GM18517 (cell line): Measurements from ENCODE around the gene WFS1.

Experiments
- ATAC-seq: cut with Tn5 transposase; IDR thresholded peaks from one replicate; pipeline ENCODE4 v1.9.1; 2021; ENCODE audit warnings: mild to moderate bottlenecking, moderate library complexity; ENCODE audit not compliant: unreplicated experiment

The WFS1 gene

GRCh38 chr4:6322067-6322760 is 52.6 kb downstream of the WFS1 start:
- no peak for ATAC-seq

GRCh38 chr4:6322761-6323566 is 53.3 kb downstream of the WFS1 start:
- no peak for ATAC-seq

- no peak for ATAC-seq
Measured at GRCh38 chr4:6324461-6324998, 54.9 kb downstream of the WFS1 start.

- no peak for ATAC-seq
Measured at GRCh38 chr4:6324999-6325787, 55.5 kb downstream of the WFS1 start.

- no peak for ATAC-seq
Measured at GRCh38 chr4:6325788-6326290, 56.2 kb downstream of the WFS1 start.

GRCh38 chr4:6326312-6327060 is 56.8 kb downstream of the WFS1 start:
- no peak for ATAC-seq

- no peak for ATAC-seq
Measured at GRCh38 chr4:6327220-6327917, 57.7 kb downstream of the WFS1 start.

GRCh38 chr4:6328526-6328925 is 58.9 kb downstream of the WFS1 start:
- no peak for ATAC-seq

- ATAC-seq, result no peak
Measured at GRCh38 chr4:6329478-6330383, 60.1 kb downstream of the WFS1 start.

GRCh38 chr4:6330384-6330767 is 60.7 kb downstream of the WFS1 start:
- no peak for ATAC-seq

- no peak for ATAC-seq
Measured at GRCh38 chr4:6331018-6331417, 61.4 kb downstream of the WFS1 start.

- ATAC-seq, result no peak
Measured at GRCh38 chr4:6331468-6331867, 61.8 kb downstream of the WFS1 start.

- ATAC-seq, result no peak
Measured at GRCh38 chr4:6332042-6332668, 62.5 kb downstream of the WFS1 start.

GRCh38 chr4:6332669-6333050 is 63.0 kb downstream of the WFS1 start:
- no peak for ATAC-seq

GRCh38 chr4:6333301-6334202 is 63.9 kb downstream of the WFS1 start:
- no peak for ATAC-seq

GRCh38 chr4:6334203-6334887 is 64.7 kb downstream of the WFS1 start:
- ATAC-seq, result no peak
